GM19467 (cell line): ENCODE data around the gene PRRT1.
"Not testable (repeated sequence)": the region's sequence is repeated elsewhere in the genome, so short reads cannot be mapped to it uniquely, and the experiment has no call there.

Experiments
- ATAC-seq: cut with Tn5 transposase; IDR thresholded peaks from one replicate; pipeline ENCODE4 v1.9.1; 2021; ENCODE audit warnings: mild to moderate bottlenecking, moderate library complexity; ENCODE audit not compliant: unreplicated experiment

Gene PRRT1

GRCh38 chr6:32151863-32152768 lies at the start of gene PRRT1:
TSS of gene PRRT1 (minus strand) at chr6:32151939. CDS start at chr6:32151827, 112 bp downstream.
- no peak for ATAC-seq

DNA sequence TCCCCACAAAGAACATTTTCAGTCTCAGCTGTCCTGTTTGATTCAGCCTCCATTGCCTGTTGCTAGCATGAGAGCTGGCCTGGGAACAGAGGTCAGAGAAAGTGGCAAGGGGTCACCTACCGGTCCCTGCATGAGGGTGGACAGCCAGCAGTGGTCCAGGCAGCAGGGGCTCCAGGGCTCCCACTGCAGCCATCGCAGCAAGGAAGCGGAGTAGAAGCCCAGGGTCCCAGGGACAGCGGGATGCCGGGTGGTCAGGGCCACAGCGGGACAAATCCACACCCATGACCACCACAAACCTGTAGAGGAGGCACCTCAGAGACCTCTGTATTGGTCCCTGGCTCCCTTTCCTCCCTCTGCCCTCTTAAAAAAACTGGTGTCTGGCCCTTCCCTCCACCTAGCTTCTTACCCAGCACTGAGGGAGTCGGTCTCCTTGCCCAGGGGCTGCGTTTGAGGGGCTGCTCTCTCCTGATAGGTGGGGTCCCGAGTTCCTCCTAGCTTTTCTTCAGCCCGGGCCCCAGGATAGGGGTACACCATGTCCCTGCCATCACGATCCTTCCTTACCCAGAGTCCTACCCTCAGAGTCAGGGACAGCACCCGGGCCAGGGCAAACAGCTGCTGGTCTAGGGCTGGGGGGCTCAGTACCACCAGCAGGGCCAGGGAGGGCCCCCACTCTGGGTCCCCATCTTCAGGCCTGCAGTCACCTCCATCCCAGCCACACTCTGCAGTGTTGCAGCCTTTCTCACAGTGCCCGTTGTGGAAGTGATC lies 49.2 kb upstream of the PRRT1 start:
- no peak for ATAC-seq

DNA sequence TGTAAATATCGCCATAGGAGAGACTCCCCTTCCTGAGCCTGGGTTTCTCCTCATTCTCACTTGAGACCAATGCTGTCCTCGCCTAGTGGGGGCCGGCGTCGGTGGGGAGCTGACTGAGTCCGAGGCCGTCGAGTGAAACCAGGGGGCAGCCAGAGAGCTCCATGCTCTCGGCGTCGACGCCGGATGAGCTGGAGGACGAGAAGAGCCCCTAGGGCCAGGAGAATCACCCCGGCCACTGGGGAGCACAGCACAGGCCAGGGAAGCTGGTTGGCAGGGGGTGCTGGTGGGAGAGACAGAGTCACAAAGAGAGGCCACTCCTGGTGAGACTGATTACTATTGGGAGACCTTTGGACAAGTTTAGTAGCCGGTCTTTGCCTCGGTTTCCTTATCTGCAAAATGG lies 47.1 kb upstream of the PRRT1 start:
- no peak for ATAC-seq

DNA sequence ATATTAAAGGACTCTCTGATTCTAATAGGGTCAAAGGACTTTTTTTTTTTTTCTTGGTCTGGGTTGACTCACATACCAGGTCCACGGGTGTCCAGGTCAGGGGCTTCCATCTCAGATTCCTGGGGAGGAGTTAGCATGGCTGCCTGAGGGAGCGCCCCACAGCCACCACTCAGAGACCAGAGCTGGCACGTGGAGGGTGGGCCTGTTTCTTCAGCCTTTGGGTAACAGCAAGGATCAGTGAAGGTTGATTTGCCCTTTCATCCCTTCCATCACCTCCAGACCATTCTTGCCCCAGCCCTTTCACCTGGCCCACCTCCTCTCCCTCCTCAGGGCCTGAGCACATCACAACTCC lies 46.6 kb upstream of the PRRT1 start:
- no peak for ATAC-seq

GRCh38 chr6:32196682-32197616 lies 45.2 kb upstream of the PRRT1 start:
- ATAC-seq, result no peak

- ATAC-seq, result peak; percentile 80
These were observed 44.4 kb upstream of the PRRT1 start for GRCh38 chr6:32195902-32196681.

- ATAC-seq, result peak; percentile 65
These were observed 43.8 kb upstream of the PRRT1 start for GRCh38 chr6:32195652-32195901.

GRCh38 chr6:32194825-32195651 lies 43.3 kb upstream of the PRRT1 start:
- ATAC-seq, result no peak

GRCh38 chr6:32194388-32194787 lies 42.6 kb upstream of the PRRT1 start:
- no peak for ATAC-seq

- ATAC-seq, result not testable (repeated sequence)
These were observed 41.4 kb upstream of the PRRT1 start for GRCh38 chr6:32193096-32193495.

DNA sequence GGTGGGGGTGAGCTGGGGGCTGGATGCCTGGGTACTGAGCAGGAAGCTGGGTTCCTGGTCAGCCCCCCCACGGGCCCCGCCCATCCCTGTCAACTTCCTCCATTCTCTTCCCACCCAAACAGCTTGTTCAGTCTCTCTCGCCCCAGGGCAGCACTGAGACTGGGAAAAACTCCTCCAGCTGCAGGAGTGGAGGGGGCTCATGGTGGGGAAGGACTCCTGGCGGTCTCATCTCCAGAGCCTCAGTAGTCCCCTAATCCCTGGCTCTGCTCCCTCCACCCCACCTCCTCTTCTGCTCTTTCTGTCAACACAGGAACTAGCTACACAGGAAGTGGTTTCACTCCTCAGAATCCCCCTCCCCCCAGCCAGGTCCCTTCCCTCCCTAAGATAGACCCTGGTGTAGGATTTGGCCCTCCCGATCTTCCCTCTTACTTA lies 40.9 kb upstream of the PRRT1 start, which contains the start of gene GPSM3:
Gene GPSM3, minus strand, starts transcription at position 36 of the 432 bp plus-strand sequence. CDS start 130 bp downstream, outside the sequence.
- no peak for ATAC-seq

GRCh38 chr6:32191696-32192607 lies 40.2 kb upstream of the PRRT1 start:
- no peak for ATAC-seq

DNA sequence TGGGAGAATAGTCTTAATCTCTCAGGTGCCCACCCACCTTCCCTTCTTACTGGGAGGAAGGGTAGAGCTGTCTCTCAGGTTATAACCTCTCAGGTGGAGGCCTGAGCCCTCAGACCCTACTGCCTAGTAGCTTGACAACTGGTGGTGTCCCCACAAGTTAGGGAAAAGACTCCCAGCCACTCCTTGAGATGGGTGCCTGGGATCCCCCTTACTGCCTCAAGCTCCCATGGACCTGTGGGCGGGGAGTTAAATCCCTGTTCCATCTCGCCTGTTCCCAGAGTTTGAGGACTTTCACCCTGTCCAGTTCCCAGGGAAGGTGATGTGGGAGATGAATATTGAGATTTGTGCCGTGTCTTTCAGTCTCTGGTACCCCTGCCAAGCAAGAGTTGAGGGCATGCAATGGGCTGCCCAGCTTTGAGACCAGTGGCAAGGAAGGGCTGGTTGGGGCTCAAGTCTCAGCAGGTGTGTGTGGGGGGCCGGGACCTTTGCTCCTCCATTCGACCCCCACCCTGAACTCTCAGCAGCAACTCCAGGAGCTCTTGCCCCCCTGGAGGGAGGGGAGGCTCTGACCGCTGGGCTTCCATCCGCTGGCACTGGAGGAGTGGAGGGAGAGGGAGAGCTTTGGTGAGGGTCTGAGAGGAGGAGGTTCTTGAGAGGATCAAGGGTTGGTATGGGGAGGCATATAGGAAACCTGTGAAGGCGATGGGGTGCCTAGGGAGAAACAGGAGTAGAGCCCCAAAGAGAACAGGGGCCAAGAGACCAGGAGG lies 39.4 kb upstream of the PRRT1 start:
- ATAC-seq, result no peak

- ATAC-seq, result peak; percentile 48
These were observed 38.5 kb upstream of the PRRT1 start, which contains the start of gene PBX2 for GRCh38 chr6:32190054-32190851. TSS of gene PBX2 (minus strand) at chr6:32190202. CDS start at chr6:32189915, 287 bp downstream.

DNA sequence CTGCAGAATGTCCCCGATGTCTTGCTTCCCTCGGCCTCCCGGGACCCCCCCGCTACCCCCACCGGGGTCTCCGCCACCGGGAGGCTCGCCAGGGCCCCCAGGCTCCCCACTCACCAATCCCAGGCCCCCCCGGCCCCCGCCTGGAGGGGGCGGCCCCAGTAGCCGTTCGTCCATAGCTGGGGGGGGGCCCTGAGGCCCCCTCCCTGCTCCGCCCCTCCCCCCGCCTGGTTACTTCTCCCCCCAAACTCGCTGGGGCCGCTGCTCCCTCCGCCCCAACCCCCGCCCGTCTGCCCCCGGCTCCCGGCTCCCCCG lies 38.0 kb upstream of the PRRT1 start:
- ATAC-seq, result no peak

GRCh38 chr6:32189069-32189741 lies 37.5 kb upstream of the PRRT1 start:
- no peak for ATAC-seq
